Fibroblast of pulmonary artery (primary cell): ENCODE measurements around the gene ANKRD33B.
A peak's percentile ranks its signal among the peaks of the same experiment; 100 is the strongest.
"Not testable (repeated sequence)": the region's sequence is repeated elsewhere in the genome, so short reads cannot be mapped to it uniquely, and the experiment has no call there.

Experiments used
- DNase-seq: peaks from one replicate; pipeline ENCODE4 v3.0.0-alpha.2; 2010; ENCODE audit warnings: low read depth
- H3K4me3 ChIP-seq: replicated peaks from 2 replicates; pipeline ENCODE4 v1.5.1; 2011; ENCODE audit warnings: low read depth, mild to moderate bottlenecking, control low read depth, low read length, moderate library complexity
- TF ChIP-seq, protein P1 (sequence below): IDR thresholded peaks from 2 replicates; pipeline ENCODE4 v1.5.1; 2011; ENCODE audit warnings: mild to moderate bottlenecking, control low read depth, low read length, inconsistent platforms; ENCODE audit errors: missing control alignments

The ANKRD33B gene

DNA sequence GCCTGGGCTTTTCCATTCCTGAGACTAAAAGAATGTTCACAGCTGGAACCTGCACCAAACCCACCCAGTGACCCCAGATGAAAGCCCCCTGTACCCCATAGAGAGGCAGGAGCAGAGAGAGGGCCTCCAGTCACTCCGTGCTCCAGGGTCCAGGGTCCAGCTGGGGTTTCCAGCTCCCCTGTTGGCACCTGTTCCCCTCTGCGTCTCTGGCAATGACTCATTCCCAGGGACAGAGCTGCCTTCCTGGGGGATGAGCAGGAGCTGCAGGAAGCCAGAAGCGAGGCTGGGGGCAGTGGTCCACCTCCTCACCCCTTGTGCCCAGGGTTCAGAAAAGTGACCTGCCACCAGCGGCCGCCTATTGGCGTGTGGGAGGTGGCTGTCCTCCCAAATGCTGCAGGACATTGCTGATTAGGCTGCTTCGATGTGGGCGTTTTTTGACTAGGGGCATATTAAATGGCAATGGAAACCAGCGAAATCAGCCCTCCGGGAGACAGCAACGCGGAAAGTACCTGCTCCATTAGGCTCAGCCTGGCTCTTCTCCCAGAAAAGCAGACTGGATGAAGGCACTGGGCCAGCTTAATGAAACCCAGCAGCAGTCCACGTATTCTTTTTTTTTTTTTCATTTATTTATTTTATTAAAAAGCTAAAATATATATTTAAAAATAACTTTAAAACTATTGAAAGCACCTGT, 99.8 kb downstream of the ANKRD33B start:
- H3K4me3 ChIP-seq = no peak overlapping the region
- peak; percentile 38 for DNase-seq
- TF ChIP-seq, protein P1, sequence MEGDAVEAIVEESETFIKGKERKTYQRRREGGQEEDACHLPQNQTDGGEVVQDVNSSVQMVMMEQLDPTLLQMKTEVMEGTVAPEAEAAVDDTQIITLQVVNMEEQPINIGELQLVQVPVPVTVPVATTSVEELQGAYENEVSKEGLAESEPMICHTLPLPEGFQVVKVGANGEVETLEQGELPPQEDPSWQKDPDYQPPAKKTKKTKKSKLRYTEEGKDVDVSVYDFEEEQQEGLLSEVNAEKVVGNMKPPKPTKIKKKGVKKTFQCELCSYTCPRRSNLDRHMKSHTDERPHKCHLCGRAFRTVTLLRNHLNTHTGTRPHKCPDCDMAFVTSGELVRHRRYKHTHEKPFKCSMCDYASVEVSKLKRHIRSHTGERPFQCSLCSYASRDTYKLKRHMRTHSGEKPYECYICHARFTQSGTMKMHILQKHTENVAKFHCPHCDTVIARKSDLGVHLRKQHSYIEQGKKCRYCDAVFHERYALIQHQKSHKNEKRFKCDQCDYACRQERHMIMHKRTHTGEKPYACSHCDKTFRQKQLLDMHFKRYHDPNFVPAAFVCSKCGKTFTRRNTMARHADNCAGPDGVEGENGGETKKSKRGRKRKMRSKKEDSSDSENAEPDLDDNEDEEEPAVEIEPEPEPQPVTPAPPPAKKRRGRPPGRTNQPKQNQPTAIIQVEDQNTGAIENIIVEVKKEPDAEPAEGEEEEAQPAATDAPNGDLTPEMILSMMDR = no peak

DNA sequence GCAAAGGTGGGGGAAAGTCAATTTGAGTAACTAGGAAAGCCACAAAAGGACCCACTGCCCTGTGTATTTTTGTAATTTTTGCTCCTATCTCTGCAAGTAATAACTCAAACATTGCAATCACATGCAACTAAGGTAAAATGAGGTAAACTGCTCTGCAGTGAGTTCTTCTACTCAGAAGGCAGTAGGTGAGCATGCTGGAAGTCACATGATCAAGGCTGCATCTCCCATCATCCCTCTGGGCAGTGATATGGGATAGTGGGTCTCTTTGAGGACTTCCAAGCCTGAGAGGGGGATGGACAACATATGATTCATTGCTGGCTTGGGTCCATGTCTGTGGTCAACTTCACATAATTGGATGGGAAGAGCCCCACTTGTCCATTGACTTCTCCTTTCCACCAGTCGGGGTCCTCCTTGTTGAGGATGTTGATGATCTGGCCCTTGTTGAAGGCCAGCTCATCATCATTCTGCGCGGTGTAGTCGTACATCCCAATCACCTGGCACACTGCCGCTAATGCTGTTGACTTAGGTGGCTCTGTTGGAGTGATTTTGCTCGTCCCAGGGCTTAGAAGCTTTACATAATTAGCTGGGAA, 100.4 kb downstream of the ANKRD33B start:
- DNase-seq = not testable (repeated sequence)

DNA sequence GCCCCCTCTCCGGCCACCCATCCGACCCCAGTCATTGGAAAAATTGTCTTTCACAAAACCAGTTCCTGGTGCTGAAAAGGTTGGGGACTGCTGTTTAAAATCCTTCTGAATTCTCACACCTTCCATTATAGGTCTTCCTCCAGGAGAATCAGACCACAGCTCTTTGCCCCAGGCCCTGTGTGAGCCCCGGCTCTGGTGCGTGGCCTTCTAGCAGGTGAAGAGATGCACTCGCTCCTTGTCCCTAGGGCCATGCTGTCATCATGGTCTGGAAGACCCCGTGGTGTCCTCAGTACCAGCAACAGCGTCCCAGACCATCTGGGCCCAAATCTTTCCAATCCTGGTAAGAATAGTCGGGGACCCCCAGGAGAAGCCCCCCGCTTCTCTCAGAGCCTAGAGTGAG, 101.9 kb downstream of the ANKRD33B start:
- no peak overlapping the region for H3K4me3 ChIP-seq
- TF ChIP-seq, protein P1 = no peak

More for the DNA sequence above, 100.4 kb downstream of the ANKRD33B start:
- not testable (repeated sequence) for H3K4me3 ChIP-seq

DNA sequence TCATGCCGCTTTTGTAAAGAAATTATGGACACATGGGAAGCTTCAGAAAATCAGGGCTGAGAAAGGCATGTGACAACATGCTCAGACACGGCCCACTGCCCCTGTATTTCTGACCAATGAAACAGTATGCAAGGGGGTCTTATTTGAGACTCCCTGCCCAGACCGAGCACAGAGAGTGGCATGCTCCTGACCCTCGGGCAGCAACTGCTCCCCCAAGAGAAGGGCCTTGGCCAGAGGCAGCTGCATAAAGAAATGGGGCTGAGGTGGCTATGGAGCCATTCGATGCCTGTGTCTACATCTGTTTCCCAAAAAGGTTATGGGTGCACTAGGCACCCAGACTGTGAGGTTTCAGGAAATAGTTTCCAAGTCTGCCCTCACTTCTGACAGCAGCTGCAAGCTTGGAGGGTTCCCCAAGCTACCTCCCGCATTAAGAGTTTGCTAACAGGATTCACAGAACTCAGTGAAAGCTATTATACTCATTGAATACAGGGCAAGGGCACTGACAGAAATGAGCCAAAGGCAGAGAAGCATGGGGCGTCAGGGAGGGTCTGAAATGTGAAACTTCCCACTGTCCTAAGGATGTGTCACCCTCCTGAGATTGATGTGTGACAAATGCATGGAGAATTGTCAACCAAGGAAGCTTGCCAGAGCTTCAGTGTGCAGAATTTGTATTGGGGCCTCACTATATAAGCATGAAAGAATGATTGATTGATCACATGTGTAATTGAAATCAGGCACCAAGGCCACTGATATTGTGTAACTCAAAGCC, 102.8 kb downstream of the ANKRD33B start:
- TF ChIP-seq, protein P1 = no peak
- no peak for DNase-seq
- no peak overlapping the region for H3K4me3 ChIP-seq

More for the DNA sequence above, 101.9 kb downstream of the ANKRD33B start:
- no peak for DNase-seq

DNA sequence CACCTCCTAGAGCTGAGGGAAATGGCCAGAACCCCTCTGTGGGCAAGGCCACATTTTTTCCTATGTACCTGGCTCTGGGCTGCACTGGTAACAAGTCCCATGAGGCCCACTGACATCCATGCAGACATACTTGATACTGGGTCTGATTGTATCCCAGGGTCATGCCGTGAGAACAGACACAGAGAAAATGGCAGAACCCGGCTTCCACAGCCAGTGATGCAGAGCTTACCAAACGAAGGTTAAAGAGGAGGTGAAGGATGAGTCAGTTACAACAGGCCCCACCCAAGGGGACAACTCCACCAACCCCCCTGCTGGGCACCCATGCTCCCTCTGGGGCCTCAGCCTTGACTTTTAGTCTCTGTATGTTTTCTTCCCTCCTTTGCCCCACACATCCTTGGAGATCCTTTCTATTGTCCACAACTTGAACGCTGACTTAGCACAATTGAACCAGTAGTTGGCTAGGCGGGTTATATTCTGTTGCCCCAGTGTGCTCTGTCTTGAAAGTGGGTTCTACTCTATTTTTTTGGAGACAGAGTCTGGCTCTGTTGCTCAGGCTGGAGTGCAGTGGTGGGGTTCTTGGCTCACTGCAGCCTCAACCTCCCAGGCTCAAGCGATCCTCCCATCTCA, 103.7 kb downstream of the ANKRD33B start:
- TF ChIP-seq, protein P1 = no peak
- no peak for DNase-seq
- no peak overlapping the region for H3K4me3 ChIP-seq

DNA sequence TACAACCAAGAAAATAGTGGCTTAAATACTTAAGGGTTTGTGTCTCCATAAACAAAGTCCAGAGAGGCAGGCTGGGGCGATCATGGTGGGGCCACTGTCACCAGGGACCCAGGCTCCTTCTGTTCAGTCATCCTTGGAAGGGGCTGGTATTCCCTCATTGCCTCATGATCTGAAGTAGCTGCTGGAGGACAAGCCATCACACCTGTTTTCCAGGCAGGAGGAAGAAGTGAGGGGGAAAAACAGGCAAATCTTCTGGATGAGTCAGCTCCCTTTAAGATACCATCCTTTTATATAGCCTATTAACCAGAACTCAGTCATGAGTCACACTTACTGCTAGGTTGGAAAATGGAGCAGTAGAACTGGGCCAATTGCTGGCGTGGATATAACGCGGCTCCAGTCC, 104.8 kb downstream of the ANKRD33B start:
- TF ChIP-seq, protein P1 = no peak
- no peak for DNase-seq
- H3K4me3 ChIP-seq = no peak overlapping the region

DNA sequence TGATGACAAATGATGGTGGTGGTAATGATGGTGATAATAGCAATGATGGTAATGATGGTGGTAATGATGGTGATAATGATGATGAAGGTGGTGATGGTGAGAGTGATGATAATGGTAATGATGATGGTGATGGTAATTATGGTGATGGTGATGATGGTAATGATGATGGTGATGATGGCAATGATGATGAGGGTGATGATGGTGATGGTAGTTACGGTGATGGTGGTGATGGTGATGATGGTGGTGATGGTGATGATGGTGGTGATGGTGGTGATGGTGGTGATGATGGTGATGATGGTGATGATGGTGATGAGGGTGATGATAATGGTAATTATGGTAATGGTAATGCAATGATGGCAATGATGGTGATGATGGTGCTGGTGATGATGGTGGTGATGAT, 106.1 kb downstream of the ANKRD33B start:
- no peak for DNase-seq

More for the DNA sequence above, 106.1 kb downstream of the ANKRD33B start:
- no peak overlapping the region for H3K4me3 ChIP-seq
- TF ChIP-seq, protein P1 = no peak
